ENCODE measurements around the gene TRPT1. TPM values are rescaled to one million over a fixed set of nuclear protein-coding genes. Genes with fewer than 3 reads are reported as not detected.

TRPT1 gene
- total RNA-seq, 4 donors from 2014 or later, result 82.5 to 90.2 (median 87.4) TPM

DNA sequence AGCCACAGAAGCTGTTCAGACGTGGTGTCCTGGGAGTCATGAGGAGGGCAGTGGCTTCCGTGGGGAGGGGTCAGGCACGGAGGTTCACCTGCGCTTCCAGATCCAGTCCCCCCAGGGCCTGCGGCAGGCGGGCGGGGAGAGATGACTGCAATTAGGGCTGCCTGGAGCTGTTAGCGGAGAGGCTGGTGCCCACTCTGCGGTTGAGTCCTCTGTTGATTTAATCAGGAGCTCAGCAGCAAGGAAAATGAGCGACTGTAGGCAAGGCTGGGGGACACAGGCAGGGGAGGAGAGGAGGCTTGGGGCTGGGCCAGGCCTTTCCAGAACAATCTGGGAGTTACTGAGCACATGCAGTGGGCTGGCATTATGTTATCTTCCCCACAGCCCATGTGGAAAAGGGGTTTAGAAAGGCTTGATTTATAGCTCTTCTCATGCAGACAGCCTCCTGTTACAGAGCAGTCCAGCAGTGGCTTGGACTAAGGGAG lies 38.4 kb upstream of the TRPT1 start:
- peaks cover 7 to 57% (median 12%) of the 10 kb centered on the region in 4 donors for H3K4me1 ChIP-seq
- H3K27me3 ChIP-seq, result no peaks in the 10 kb centered on the region
- no peaks in the 10 kb centered on the region for H3K9me3 ChIP-seq
- TF ChIP-seq, protein P1, sequence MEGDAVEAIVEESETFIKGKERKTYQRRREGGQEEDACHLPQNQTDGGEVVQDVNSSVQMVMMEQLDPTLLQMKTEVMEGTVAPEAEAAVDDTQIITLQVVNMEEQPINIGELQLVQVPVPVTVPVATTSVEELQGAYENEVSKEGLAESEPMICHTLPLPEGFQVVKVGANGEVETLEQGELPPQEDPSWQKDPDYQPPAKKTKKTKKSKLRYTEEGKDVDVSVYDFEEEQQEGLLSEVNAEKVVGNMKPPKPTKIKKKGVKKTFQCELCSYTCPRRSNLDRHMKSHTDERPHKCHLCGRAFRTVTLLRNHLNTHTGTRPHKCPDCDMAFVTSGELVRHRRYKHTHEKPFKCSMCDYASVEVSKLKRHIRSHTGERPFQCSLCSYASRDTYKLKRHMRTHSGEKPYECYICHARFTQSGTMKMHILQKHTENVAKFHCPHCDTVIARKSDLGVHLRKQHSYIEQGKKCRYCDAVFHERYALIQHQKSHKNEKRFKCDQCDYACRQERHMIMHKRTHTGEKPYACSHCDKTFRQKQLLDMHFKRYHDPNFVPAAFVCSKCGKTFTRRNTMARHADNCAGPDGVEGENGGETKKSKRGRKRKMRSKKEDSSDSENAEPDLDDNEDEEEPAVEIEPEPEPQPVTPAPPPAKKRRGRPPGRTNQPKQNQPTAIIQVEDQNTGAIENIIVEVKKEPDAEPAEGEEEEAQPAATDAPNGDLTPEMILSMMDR (IDR thresholded peaks at IDR 0.05), result no peak
- no peak for TF ChIP-seq POLR2A (IDR thresholded peaks at IDR 0.05)
- H3K27ac ChIP-seq, result peak overlapping the region in 1 of 4 donors; percentile 30
- no peak for DNase-seq
- no peak overlapping the region for H3K4me3 ChIP-seq
- H3K36me3 ChIP-seq, result peaks cover 0 to 75% (median 0%) of the 10 kb centered on the region in 3 donors

GRCh38 chr11:64263947-64264317 lies 37.9 kb upstream of the TRPT1 start:
- DNase-seq, result no peak
- no peak for TF ChIP-seq POLR2A (IDR thresholded peaks at IDR 0.05)
- TF ChIP-seq, protein P1 (IDR thresholded peaks at IDR 0.05), result no peak
- H3K27me3 ChIP-seq, result no peaks in the 10 kb centered on the region
- peaks cover 0 to 80% (median 0%) of the 10 kb centered on the region in 3 donors for H3K36me3 ChIP-seq
- peaks cover 7 to 55% (median 10%) of the 10 kb centered on the region in 4 donors for H3K4me1 ChIP-seq
- H3K4me3 ChIP-seq, result no peak overlapping the region
- H3K9me3 ChIP-seq, result no peaks in the 10 kb centered on the region
- no peak overlapping the region for H3K27ac ChIP-seq

DNA sequence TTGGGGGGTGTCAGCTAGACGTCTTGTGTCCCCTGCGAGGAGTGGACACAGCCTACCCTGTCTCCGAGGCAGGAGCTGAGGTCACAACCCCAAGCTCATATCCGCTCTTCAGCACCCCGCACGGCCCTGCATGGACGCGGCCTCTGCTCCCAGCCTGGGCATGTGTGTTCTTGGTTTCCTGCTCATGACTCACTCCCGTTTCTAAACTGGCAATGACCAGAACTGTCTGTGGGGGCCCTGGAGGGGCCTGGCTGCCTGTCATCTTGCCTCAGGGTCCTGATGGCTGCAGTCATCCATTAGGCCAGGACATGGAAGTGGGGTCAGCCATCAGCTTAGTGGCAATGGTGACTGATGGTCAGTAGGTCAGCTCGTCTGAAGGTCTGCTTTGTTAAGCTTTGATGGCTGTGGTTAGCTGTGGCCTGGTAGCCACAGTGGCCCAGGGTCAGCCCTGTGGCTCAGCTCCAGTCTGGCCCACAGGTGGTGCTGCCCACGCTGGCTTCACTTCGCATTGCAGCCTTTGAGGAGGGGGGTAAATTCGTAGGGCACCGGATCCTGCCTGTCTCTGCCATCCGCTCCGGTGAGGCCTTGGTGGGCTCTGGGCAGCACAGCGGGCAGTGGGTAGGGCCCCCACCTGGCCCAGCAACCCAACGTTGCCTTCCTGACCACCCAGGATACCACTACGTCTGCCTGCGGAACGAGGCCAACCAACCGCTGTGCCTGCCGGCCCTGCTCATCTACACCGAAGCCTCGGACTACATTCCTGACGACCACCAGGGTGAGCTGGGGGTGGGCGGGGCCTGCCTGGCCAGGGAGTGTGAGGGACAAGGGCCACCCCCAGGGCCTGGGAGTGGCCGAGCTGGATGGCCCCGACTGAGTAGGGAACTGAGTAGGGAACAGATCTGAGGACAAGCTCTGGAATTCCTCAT lies 37.3 kb upstream of the TRPT1 start:
- peaks cover 0 to 87% (median 0%) of the 10 kb centered on the region in 3 donors for H3K36me3 ChIP-seq
- no peaks in the 10 kb centered on the region for H3K27me3 ChIP-seq
- no peak for DNase-seq
- no peak overlapping the region for H3K27ac ChIP-seq
- no peak overlapping the region for H3K4me3 ChIP-seq
- no peak for TF ChIP-seq POLR2A (IDR thresholded peaks at IDR 0.05)
- TF ChIP-seq, protein P1 (IDR thresholded peaks at IDR 0.05), result no peak
- H3K9me3 ChIP-seq, result no peaks in the 10 kb centered on the region
- peaks cover under 1 to 49% (median 5%) of the 10 kb centered on the region in 4 donors for H3K4me1 ChIP-seq

DNA sequence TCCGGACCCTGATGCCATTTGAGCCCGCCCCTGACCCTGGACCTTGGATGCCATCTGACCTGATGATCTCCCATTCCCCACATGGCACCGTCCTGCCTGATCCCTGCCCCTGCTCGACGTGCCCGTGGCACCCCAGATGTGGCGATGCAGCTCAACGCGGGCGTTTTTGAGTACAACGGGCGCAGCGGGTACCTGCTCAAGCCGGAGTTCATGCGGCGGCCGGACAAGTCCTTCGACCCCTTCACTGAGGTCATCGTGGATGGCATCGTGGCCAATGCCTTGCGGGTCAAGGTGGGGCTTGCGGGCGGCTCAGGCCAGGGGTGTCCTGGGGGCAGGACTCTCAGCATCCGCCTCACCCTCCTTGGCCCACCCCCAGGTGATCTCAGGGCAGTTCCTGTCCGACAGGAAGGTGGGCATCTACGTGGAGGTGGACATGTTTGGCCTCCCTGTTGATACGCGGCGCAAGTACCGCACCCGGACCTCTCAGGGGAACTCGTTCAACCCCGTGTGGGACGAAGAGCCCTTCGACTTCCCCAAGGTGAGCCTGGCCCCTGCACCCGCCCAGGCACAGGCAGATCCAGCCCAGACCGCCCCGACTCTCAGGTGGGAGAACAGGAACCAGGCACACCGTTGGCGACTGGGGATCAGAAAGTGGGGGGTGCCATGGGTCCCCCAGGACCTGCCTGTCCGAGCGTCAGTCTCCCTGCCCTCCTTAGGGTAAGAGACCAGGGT lies 36.5 kb upstream of the TRPT1 start:
- peaks cover 0 to 40% (median 0%) of the 10 kb centered on the region in 4 donors for H3K4me1 ChIP-seq
- DNase-seq, result no peak
- no peaks in the 10 kb centered on the region for H3K9me3 ChIP-seq
- no peaks in the 10 kb centered on the region for H3K27me3 ChIP-seq
- H3K4me3 ChIP-seq, result no peak overlapping the region
- TF ChIP-seq, protein P1 (IDR thresholded peaks at IDR 0.05), result no peak
- no peak overlapping the region for H3K27ac ChIP-seq
- H3K36me3 ChIP-seq, result peaks cover 0 to 95% (median 0%) of the 10 kb centered on the region in 3 donors

DNA sequence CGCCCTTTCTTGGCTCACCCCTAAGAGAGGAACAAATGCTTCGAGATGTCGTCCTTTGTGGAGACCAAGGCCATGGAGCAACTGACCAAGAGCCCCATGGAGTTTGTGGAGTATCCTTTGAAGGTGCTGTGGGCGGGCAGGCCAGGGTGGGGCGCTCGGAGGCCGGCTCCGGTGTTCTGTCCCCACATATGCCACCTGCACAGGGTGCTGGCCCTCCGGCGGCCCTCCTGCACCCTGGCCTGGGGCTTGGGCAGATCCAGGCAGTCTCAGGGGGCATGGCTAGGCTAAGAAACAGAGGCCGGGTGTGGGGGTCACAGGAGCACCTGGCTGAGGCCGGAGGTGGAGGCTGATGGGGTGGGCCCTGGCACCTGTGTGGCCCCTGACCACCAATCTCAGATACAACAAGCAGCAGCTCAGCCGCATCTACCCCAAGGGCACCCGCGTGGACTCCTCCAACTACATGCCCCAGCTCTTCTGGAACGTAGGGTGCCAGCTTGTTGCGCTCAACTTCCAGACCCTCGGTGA lies 35.6 kb upstream of the TRPT1 start:
- H3K4me3 ChIP-seq, result no peak overlapping the region

More for the DNA sequence above, 35.6 kb upstream of the TRPT1 start:
- Histone ChIP-seq H3K9me3 (no peaks in the 10 kb centered on the region), H3K4me1 (peaks cover 0 to 34% (median 0%) of the 10 kb centered on the region in 4 donors), H3K36me3 (peaks cover 0 to 96% (median 0%) of the 10 kb centered on the region in 3 donors), H3K27ac (no peak overlapping the region), H3K27me3 (no peaks in the 10 kb centered on the region)
- TF ChIP-seq POLR2A (IDR thresholded peaks at IDR 0.05), result no peak
- TF ChIP-seq, protein P1 (IDR thresholded peaks at IDR 0.05), result no peak
- no peak for DNase-seq
